ENCODE results near the gene AGK.

Gene AGK

GRCh38 chr7:141697211-141697871, 146.1 kb downstream of the AGK start:
- H3K9me3 ChIP-seq (ENCODE audit: control insufficient read depth, insufficient read depth, low read depth, low read length): no peaks in the 10 kb centered on the region
- H3K27ac ChIP-seq (ENCODE audit: low read depth, low read length): no peak overlapping the region
- H3K4me3 ChIP-seq (ENCODE audit: low read depth, low read length): no peak overlapping the region
- H3K4me1 ChIP-seq (ENCODE audit: control insufficient read depth, insufficient read depth, low read length): peaks cover 15% of the 10 kb centered on the region; the same call in 1 of the 2 replicates
- H3K9ac ChIP-seq (ENCODE audit: low read length): no peak overlapping the region
- no peaks in the 10 kb centered on the region for H3K36me3 ChIP-seq (ENCODE audit: control insufficient read depth, insufficient read depth, low read length)
- H3K27me3 ChIP-seq (ENCODE audit: control insufficient read depth, insufficient read depth, low read length): peaks cover 2% of the 10 kb centered on the region

- H3K27me3 ChIP-seq (ENCODE audit: control insufficient read depth, insufficient read depth, low read length): peaks cover 13% of the 10 kb centered on the region
- no peak overlapping the region for H3K4me3 ChIP-seq (ENCODE audit: low read depth, low read length)
- peaks cover 15% of the 10 kb centered on the region; the same call in 1 of the 2 replicates for H3K4me1 ChIP-seq (ENCODE audit: control insufficient read depth, insufficient read depth, low read length)
- H3K27ac ChIP-seq (ENCODE audit: low read depth, low read length): no peak overlapping the region
- H3K9me3 ChIP-seq (ENCODE audit: control insufficient read depth, insufficient read depth, low read depth, low read length): no peaks in the 10 kb centered on the region
- H3K9ac ChIP-seq (ENCODE audit: low read length): no peak overlapping the region
- no peaks in the 10 kb centered on the region for H3K36me3 ChIP-seq (ENCODE audit: control insufficient read depth, insufficient read depth, low read length)
These were observed 147.2 kb downstream of the AGK start for GRCh38 chr7:141698247-141699015.

GRCh38 chr7:141699860-141700259, 148.7 kb downstream of the AGK start:
- no peaks in the 10 kb centered on the region for H3K36me3 ChIP-seq (ENCODE audit: control insufficient read depth, insufficient read depth, low read length)
- no peak overlapping the region for H3K27ac ChIP-seq (ENCODE audit: low read depth, low read length)
- peaks cover 22% of the 10 kb centered on the region; the same call in 1 of the 2 replicates for H3K4me1 ChIP-seq (ENCODE audit: control insufficient read depth, insufficient read depth, low read length)
- H3K9me3 ChIP-seq (ENCODE audit: control insufficient read depth, insufficient read depth, low read depth, low read length): no peaks in the 10 kb centered on the region
- peaks cover 16% of the 10 kb centered on the region for H3K27me3 ChIP-seq (ENCODE audit: control insufficient read depth, insufficient read depth, low read length)
- no peak overlapping the region for H3K4me3 ChIP-seq (ENCODE audit: low read depth, low read length)
- no peak overlapping the region for H3K9ac ChIP-seq (ENCODE audit: low read length)

- no peaks in the 10 kb centered on the region for H3K36me3 ChIP-seq (ENCODE audit: control insufficient read depth, insufficient read depth, low read length)
- no peak overlapping the region for H3K27ac ChIP-seq (ENCODE audit: low read depth, low read length)
- H3K4me1 ChIP-seq (ENCODE audit: control insufficient read depth, insufficient read depth, low read length): peaks cover 22% of the 10 kb centered on the region; the same call in 1 of the 2 replicates
- peaks cover 16% of the 10 kb centered on the region for H3K27me3 ChIP-seq (ENCODE audit: control insufficient read depth, insufficient read depth, low read length)
- H3K9ac ChIP-seq (ENCODE audit: low read length): no peak overlapping the region
- H3K9me3 ChIP-seq (ENCODE audit: control insufficient read depth, insufficient read depth, low read depth, low read length): no peaks in the 10 kb centered on the region
- H3K4me3 ChIP-seq (ENCODE audit: low read depth, low read length): peak overlapping the region; percentile 75
These were observed 149.2 kb downstream of the AGK start for GRCh38 chr7:141700296-141700847.

GRCh38 chr7:141700848-141701371, 149.7 kb downstream of the AGK start:
- Histone ChIP-seq H3K4me1 (ENCODE audit: control insufficient read depth, insufficient read depth, low read length) (peaks cover 22% of the 10 kb centered on the region; the same call in 1 of the 2 replicates), H3K27ac (ENCODE audit: low read depth, low read length) (no peak overlapping the region), H3K4me3 (ENCODE audit: low read depth, low read length) (peak overlapping the region; percentile 75), H3K9ac (ENCODE audit: low read length) (peak overlapping the region; percentile 43), H3K27me3 (ENCODE audit: control insufficient read depth, insufficient read depth, low read length) (peaks cover 16% of the 10 kb centered on the region), H3K9me3 (ENCODE audit: control insufficient read depth, insufficient read depth, low read depth, low read length) (no peaks in the 10 kb centered on the region), H3K36me3 (ENCODE audit: control insufficient read depth, insufficient read depth, low read length) (no peaks in the 10 kb centered on the region)

- peaks cover 16% of the 10 kb centered on the region for H3K27me3 ChIP-seq (ENCODE audit: control insufficient read depth, insufficient read depth, low read length)
- peaks cover 22% of the 10 kb centered on the region; the same call in 1 of the 2 replicates for H3K4me1 ChIP-seq (ENCODE audit: control insufficient read depth, insufficient read depth, low read length)
- H3K9me3 ChIP-seq (ENCODE audit: control insufficient read depth, insufficient read depth, low read depth, low read length): no peaks in the 10 kb centered on the region
- H3K4me3 ChIP-seq (ENCODE audit: low read depth, low read length): peak overlapping the region; percentile 69
- no peak overlapping the region for H3K27ac ChIP-seq (ENCODE audit: low read depth, low read length)
- H3K9ac ChIP-seq (ENCODE audit: low read length): peak overlapping the region; percentile 55
- H3K36me3 ChIP-seq (ENCODE audit: control insufficient read depth, insufficient read depth, low read length): no peaks in the 10 kb centered on the region
These were observed 150.4 kb downstream of the AGK start for GRCh38 chr7:141701489-141702046.

- H3K4me3 ChIP-seq (ENCODE audit: low read depth, low read length): peak within 1 kb of the TSS; percentile 93
- no peaks in the 10 kb centered on the region for H3K36me3 ChIP-seq (ENCODE audit: control insufficient read depth, insufficient read depth, low read length)
- peaks cover 16% of the 10 kb centered on the region for H3K27me3 ChIP-seq (ENCODE audit: control insufficient read depth, insufficient read depth, low read length)
- H3K27ac ChIP-seq (ENCODE audit: low read depth, low read length): no peak within 1 kb of the TSS
- peaks cover 22% of the 10 kb centered on the region; the same call in 1 of the 2 replicates for H3K4me1 ChIP-seq (ENCODE audit: control insufficient read depth, insufficient read depth, low read length)
- no peaks in the 10 kb centered on the region for H3K9me3 ChIP-seq (ENCODE audit: control insufficient read depth, insufficient read depth, low read depth, low read length)
- H3K9ac ChIP-seq (ENCODE audit: low read length): peak within 1 kb of the TSS; percentile 65
These were observed 150.9 kb downstream of the AGK start, which contains the start of gene DENND11 for GRCh38 chr7:141702047-141702567. Gene DENND11, minus strand, starts transcription at chr7:141702166. Its CDS starts 13 bp downstream, at chr7:141702153.

- Histone ChIP-seq H3K27me3 (ENCODE audit: control insufficient read depth, insufficient read depth, low read length) (peaks cover 16% of the 10 kb centered on the region), H3K4me1 (ENCODE audit: control insufficient read depth, insufficient read depth, low read length) (peaks cover 19% of the 10 kb centered on the region; the same call in 1 of the 2 replicates), H3K4me3 (ENCODE audit: low read depth, low read length) (no peak overlapping the region), H3K9me3 (ENCODE audit: control insufficient read depth, insufficient read depth, low read depth, low read length) (no peaks in the 10 kb centered on the region), H3K9ac (ENCODE audit: low read length) (no peak overlapping the region), H3K36me3 (ENCODE audit: control insufficient read depth, insufficient read depth, low read length) (no peaks in the 10 kb centered on the region), H3K27ac (ENCODE audit: low read depth, low read length) (no peak overlapping the region)
These were observed 151.7 kb downstream of the AGK start for GRCh38 chr7:141702892-141703291.

- Histone ChIP-seq H3K9ac (ENCODE audit: low read length) (no peak overlapping the region), H3K36me3 (ENCODE audit: control insufficient read depth, insufficient read depth, low read length) (no peaks in the 10 kb centered on the region), H3K27me3 (ENCODE audit: control insufficient read depth, insufficient read depth, low read length) (peaks cover 16% of the 10 kb centered on the region), H3K4me1 (ENCODE audit: control insufficient read depth, insufficient read depth, low read length) (peaks cover 14% of the 10 kb centered on the region; the same call in 1 of the 2 replicates), H3K4me3 (ENCODE audit: low read depth, low read length) (no peak overlapping the region), H3K9me3 (ENCODE audit: control insufficient read depth, insufficient read depth, low read depth, low read length) (no peaks in the 10 kb centered on the region), H3K27ac (ENCODE audit: low read depth, low read length) (no peak overlapping the region)
These were observed 152.9 kb downstream of the AGK start for GRCh38 chr7:141704112-141704511.

- Histone ChIP-seq H3K9ac (ENCODE audit: low read length) (no peak overlapping the region), H3K9me3 (ENCODE audit: control insufficient read depth, insufficient read depth, low read depth, low read length) (no peaks in the 10 kb centered on the region), H3K27ac (ENCODE audit: low read depth, low read length) (no peak overlapping the region), H3K4me3 (ENCODE audit: low read depth, low read length) (no peak overlapping the region), H3K27me3 (ENCODE audit: control insufficient read depth, insufficient read depth, low read length) (peaks cover 16% of the 10 kb centered on the region), H3K36me3 (ENCODE audit: control insufficient read depth, insufficient read depth, low read length) (no peaks in the 10 kb centered on the region), H3K4me1 (ENCODE audit: control insufficient read depth, insufficient read depth, low read length) (peaks cover 14% of the 10 kb centered on the region; the same call in 1 of the 2 replicates)
These were observed 153.5 kb downstream of the AGK start for GRCh38 chr7:141704741-141705140.
